SK-N-SH (cell line): ENCODE data around the gene NISCH.

Experiments
- EP300 ChIP-seq, 2 experiments: IDR thresholded peaks; 2 replicates each; pipeline versions ENCODE4 v1.4.0 to v1.6.1; 2012; ENCODE audit warnings: borderline replicate concordance in 1 of 2, low read depth in 1 of 2, low read length in 1 of 2
- EZH2phosphoT487 ChIP-seq: fragments of 200-600 bp; sonication (generic); IDR thresholded peaks from 2 replicates; pipeline ENCODE4 v1.6.1; 2017; ENCODE audit warnings: low read depth, mixed run types, mild to moderate bottlenecking, antibody characterized with exemption, moderate library complexity, borderline replicate concordance
- POLR2AphosphoS5 ChIP-seq: IDR thresholded peaks from 2 replicates; pipeline ENCODE4 v1.6.1; 2012; ENCODE audit warnings: low read depth, low read length
- RAD21 ChIP-seq: IDR thresholded peaks from 2 replicates; pipeline ENCODE4 v1.6.1; 2012; ENCODE audit warnings: mild to moderate bottlenecking, low read length
- RCOR1 ChIP-seq: fragments of 150-350 bp; IDR thresholded peaks from 2 replicates; pipeline ENCODE4 v1.6.1; 2017; ENCODE audit warnings: antibody characterized with exemption, low read length
- RXRA ChIP-seq: IDR thresholded peaks from 2 replicates; pipeline ENCODE4 v1.4.0; 2012; ENCODE audit warnings: low read depth, mild to moderate bottlenecking, borderline replicate concordance
- SIN3A ChIP-seq: IDR thresholded peaks from 2 replicates; pipeline ENCODE4 v1.6.1; 2012; ENCODE audit warnings: low read depth, mild to moderate bottlenecking, low read length, moderate library complexity, borderline replicate concordance
- SMC3 ChIP-seq: IDR thresholded peaks from 2 replicates; pipeline ENCODE4 v1.6.1; 2012; ENCODE audit warnings: low read depth, low read length, improper control_type of control experiment
- TAF1 ChIP-seq: IDR thresholded peaks from 2 replicates; pipeline ENCODE4 v1.6.1; 2012; ENCODE audit warnings: low read depth, mild to moderate bottlenecking, low read length, moderate library complexity, borderline replicate concordance
- TF ChIP-seq, protein P1 (sequence below): fragments of 200-600 bp; sonication (generic); IDR thresholded peaks from 2 replicates; pipeline ENCODE4 v1.6.1; 2017; ENCODE audit warnings: antibody characterized with exemption, mild to moderate bottlenecking, moderate library complexity
- TF ChIP-seq, protein P2 (sequence below): fragments of 150-350 bp; IDR thresholded peaks from 2 replicates; pipeline ENCODE4 v1.6.1; 2017; ENCODE audit warnings: antibody characterized with exemption, low read length, low read depth, borderline replicate concordance
- TF ChIP-seq, protein P3 (sequence below): IDR thresholded peaks from 2 replicates; pipeline ENCODE4 v1.4.0; 2012; ENCODE audit warnings: low read depth, borderline replicate concordance
- TF ChIP-seq, protein P4 (sequence below): IDR thresholded peaks from 2 replicates; pipeline ENCODE4 v1.4.0; 2012; ENCODE audit warnings: low read depth, borderline replicate concordance

DNA sequence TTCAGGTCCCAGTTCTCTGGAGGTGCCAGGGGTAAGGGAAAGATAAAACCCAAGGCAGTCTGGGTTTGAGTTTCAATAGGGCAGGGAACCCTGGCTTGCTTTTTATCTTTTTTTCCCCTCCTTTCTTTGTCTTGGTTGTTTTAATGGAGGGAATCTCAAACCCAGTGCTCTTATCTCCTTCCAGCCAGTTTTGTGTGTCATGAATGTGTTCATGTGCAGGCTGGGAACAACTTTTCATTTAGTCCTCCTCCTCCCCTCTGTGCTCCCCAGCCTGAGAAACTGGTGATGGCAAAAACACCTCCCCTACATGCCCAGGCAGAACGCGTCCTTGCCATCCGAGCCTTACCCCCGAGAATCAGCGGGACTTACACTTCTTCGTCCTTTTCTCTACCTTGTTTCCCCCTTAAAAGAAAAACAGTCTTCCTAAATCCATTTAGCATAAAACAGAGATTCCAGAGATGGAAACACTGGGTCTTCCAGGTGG, 21.4 kb upstream of the NISCH start:
- TF ChIP-seq TAF1 (no peak), POLR2AphosphoS5 (no peak), SMC3 (no peak), EP300 (IDR thresholded peaks at IDR 0.05; ENCODE audit: borderline replicate concordance in 1 of 2, low read depth in 1 of 2, low read length in 1 of 2) (no peak), RCOR1 (no peak), SIN3A (no peak), EZH2phosphoT487 (no peak), RAD21 (no peak), RXRA (no peak)
- TF ChIP-seq, protein P1, sequence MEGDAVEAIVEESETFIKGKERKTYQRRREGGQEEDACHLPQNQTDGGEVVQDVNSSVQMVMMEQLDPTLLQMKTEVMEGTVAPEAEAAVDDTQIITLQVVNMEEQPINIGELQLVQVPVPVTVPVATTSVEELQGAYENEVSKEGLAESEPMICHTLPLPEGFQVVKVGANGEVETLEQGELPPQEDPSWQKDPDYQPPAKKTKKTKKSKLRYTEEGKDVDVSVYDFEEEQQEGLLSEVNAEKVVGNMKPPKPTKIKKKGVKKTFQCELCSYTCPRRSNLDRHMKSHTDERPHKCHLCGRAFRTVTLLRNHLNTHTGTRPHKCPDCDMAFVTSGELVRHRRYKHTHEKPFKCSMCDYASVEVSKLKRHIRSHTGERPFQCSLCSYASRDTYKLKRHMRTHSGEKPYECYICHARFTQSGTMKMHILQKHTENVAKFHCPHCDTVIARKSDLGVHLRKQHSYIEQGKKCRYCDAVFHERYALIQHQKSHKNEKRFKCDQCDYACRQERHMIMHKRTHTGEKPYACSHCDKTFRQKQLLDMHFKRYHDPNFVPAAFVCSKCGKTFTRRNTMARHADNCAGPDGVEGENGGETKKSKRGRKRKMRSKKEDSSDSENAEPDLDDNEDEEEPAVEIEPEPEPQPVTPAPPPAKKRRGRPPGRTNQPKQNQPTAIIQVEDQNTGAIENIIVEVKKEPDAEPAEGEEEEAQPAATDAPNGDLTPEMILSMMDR, result no peak
- TF ChIP-seq, protein P2, sequence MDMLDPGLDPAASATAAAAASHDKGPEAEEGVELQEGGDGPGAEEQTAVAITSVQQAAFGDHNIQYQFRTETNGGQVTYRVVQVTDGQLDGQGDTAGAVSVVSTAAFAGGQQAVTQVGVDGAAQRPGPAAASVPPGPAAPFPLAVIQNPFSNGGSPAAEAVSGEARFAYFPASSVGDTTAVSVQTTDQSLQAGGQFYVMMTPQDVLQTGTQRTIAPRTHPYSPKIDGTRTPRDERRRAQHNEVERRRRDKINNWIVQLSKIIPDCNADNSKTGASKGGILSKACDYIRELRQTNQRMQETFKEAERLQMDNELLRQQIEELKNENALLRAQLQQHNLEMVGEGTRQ, result no peak
- TF ChIP-seq, protein P3, sequence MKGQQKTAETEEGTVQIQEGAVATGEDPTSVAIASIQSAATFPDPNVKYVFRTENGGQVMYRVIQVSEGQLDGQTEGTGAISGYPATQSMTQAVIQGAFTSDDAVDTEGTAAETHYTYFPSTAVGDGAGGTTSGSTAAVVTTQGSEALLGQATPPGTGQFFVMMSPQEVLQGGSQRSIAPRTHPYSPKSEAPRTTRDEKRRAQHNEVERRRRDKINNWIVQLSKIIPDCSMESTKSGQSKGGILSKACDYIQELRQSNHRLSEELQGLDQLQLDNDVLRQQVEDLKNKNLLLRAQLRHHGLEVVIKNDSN, result no peak
- TF ChIP-seq, protein P4, sequence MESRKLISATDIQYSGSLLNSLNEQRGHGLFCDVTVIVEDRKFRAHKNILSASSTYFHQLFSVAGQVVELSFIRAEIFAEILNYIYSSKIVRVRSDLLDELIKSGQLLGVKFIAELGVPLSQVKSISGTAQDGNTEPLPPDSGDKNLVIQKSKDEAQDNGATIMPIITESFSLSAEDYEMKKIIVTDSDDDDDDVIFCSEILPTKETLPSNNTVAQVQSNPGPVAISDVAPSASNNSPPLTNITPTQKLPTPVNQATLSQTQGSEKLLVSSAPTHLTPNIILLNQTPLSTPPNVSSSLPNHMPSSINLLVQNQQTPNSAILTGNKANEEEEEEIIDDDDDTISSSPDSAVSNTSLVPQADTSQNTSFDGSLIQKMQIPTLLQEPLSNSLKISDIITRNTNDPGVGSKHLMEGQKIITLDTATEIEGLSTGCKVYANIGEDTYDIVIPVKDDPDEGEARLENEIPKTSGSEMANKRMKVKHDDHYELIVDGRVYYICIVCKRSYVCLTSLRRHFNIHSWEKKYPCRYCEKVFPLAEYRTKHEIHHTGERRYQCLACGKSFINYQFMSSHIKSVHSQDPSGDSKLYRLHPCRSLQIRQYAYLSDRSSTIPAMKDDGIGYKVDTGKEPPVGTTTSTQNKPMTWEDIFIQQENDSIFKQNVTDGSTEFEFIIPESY, result no peak
